K562 (cell line): ENCODE results near the gene XRRA1. TPM values are rescaled to one million over a fixed set of nuclear protein-coding genes. Genes with fewer than 3 reads are reported as not detected.

Source experiments
- GATAD2A ChIP-seq: fragments of 450-650 bp; IDR thresholded peaks from 2 replicates; pipeline ENCODE4 v1.6.1; 2017
- ILF3 ChIP-seq: fragments of 450-650 bp; IDR thresholded peaks from 2 replicates; pipeline ENCODE4 v1.6.1; 2018; ENCODE audit warnings: antibody characterized with exemption, mild to moderate bottlenecking, moderate library complexity, borderline replicate concordance
- KDM1A ChIP-seq, 2 experiments: fragments of 450-650 bp; IDR thresholded peaks; 2 replicates each; pipeline ENCODE4 v1.6.1; 2016; ENCODE audit warnings: mild to moderate bottlenecking in 2 of 2
- KLF10 ChIP-seq: fragments of 250-450 bp; sonication (Bioruptor Pico); IDR thresholded peaks from 2 replicates; pipeline ENCODE4 v1.6.1; 2021; ENCODE audit warnings: matching md5 sums
- MAFF ChIP-seq: IDR thresholded peaks from 2 replicates; pipeline ENCODE4 v1.6.1; 2012; ENCODE audit warnings: low read length, improper control_type of control experiment
- MECOM ChIP-seq: fragments of 250-450 bp; sonication (Bioruptor Pico); IDR thresholded peaks from 2 replicates; pipeline ENCODE4 v1.8.0; 2022; ENCODE audit warnings: inconsistent platforms
- NFIC ChIP-seq: fragments of 450-650 bp; IDR thresholded peaks from 2 replicates; pipeline ENCODE4 v1.6.1; 2017; ENCODE audit warnings: mild to moderate bottlenecking, inconsistent platforms
- POLR2H ChIP-seq: IDR thresholded peaks from 2 replicates; pipeline ENCODE4 v1.6.1; 2016; ENCODE audit warnings: missing genetic modification characterization, low read depth, mild to moderate bottlenecking, control low read depth, missing compliant biosample characterization, moderate library complexity
- PRMT5 ChIP-seq: sonication (generic); formaldehyde crosslinking; IDR thresholded peaks from 2 replicates; pipeline ENCODE4 v1.5.0; 2020; ENCODE audit warnings: missing genetic modification reagents
- SMAD4 ChIP-seq: fragments of 250-450 bp; sonication (Bioruptor Pico); conservative IDR thresholded peaks from 2 replicates; pipeline ENCODE4 v1.8.0; 2021; ENCODE audit warnings: inconsistent platforms, mild to moderate bottlenecking, moderate library complexity
- SRSF3 ChIP-seq: fragments of 200-400 bp; formaldehyde crosslinking; IDR thresholded peaks from 2 replicates; pipeline ENCODE4 v1.6.1; 2016; ENCODE audit warnings: mild to moderate bottlenecking, low read length, moderate library complexity; ENCODE audit not compliant: insufficient read depth
- ZBTB17 ChIP-seq: fragments of 450-650 bp; formaldehyde crosslinking; IDR thresholded peaks from 2 replicates; pipeline ENCODE4 v1.4.0; 2020; ENCODE audit warnings: mild to moderate bottlenecking
- ZNF316 ChIP-seq: fragments of 450-650 bp; IDR thresholded peaks from 2 replicates; pipeline ENCODE4 v1.6.1; 2016
- ZNF431 ChIP-seq: sonication (generic); formaldehyde crosslinking; IDR thresholded peaks from 2 replicates; pipeline ENCODE4 v1.8.0; 2022; ENCODE audit warnings: mild to moderate bottlenecking, missing genetic modification reagents
- ZNF507 ChIP-seq: conservative IDR thresholded peaks from 2 replicates; pipeline ENCODE4 v1.6.1; 2017; ENCODE audit warnings: missing genetic modification characterization, missing compliant biosample characterization
- ZNF561 ChIP-seq: fragments of 450-650 bp; formaldehyde crosslinking; conservative IDR thresholded peaks from 2 replicates; pipeline ENCODE4 v1.4.0; 2020; ENCODE audit warnings: mild to moderate bottlenecking, moderate library complexity
- polyA plus RNA-seq, 8 experiments: library from polyadenylated mRNA; depleted of rRNA in 4 of 8; stranded (reverse) in 5 of 8; unstranded in 3 of 8; fragments of >200 nt; fragmentation: Nextera tagmentation in 2 of 8; fragmentation: Illumina TruSeq in 1 of 8; extraction: Ambion mirVana in 2 of 8; extraction: Trizol in 1 of 8; gene quantifications; 2 replicates each; pipeline versions ENCODE4 v1.2.1 to v1.2.3, GENCODE V29; 2011 to 2014; ENCODE audit warnings: inconsistent platforms in 1 of 8, missing spikeins in 1 of 8
- total RNA-seq, 7 experiments: library from RNA; depleted of rRNA in 6 of 7; stranded (reverse); fragments of >200 nt in 6 of 7; fragmentation: Illumina TruSeq in 2 of 7; extraction: Trizol in 2 of 7; gene quantifications; 2 replicates each; pipeline versions ENCODE4 v1.2.1 to v1.2.3, GENCODE V29; 2011 to 2021; ENCODE audit warnings: low replicate concordance in 1 of 7
- TF ChIP-seq, protein P1 (sequence below): fragments of 250-450 bp; sonication (Bioruptor Pico); IDR thresholded peaks from 2 replicates; pipeline ENCODE4 v1.5.0; 2021
- TF ChIP-seq, protein P2 (sequence below): fragments of 250-450 bp; sonication (Bioruptor Pico); IDR thresholded peaks from 2 replicates; pipeline ENCODE4 v1.4.0; 2020
- TF ChIP-seq, protein P3 (sequence below), 2 experiments: fragments of 450-650 bp in 1 of 2; sonication (generic) in 1 of 2; formaldehyde crosslinking; conservative IDR thresholded peaks; 2 replicates each; pipeline versions ENCODE4 v1.4.0 to v1.8.1; 2020 to 2022; ENCODE audit warnings: mild to moderate bottlenecking in 1 of 2, missing genetic modification reagents in 1 of 2
- TF ChIP-seq, protein P4 (sequence below): fragments of 200-800 bp; sonication (Bioruptor generic); IDR thresholded peaks from 2 replicates; pipeline ENCODE4 v1.6.1; 2017; ENCODE audit warnings: missing genetic modification characterization, missing compliant biosample characterization

The XRRA1 gene
- total and polyA plus RNA-seq, 9 of the 15 experiments (the other 6 are each of a cell fraction or from before 2014, with no cell fraction given): 5.0 to 22.5 (median 16.0) TPM

DNA sequence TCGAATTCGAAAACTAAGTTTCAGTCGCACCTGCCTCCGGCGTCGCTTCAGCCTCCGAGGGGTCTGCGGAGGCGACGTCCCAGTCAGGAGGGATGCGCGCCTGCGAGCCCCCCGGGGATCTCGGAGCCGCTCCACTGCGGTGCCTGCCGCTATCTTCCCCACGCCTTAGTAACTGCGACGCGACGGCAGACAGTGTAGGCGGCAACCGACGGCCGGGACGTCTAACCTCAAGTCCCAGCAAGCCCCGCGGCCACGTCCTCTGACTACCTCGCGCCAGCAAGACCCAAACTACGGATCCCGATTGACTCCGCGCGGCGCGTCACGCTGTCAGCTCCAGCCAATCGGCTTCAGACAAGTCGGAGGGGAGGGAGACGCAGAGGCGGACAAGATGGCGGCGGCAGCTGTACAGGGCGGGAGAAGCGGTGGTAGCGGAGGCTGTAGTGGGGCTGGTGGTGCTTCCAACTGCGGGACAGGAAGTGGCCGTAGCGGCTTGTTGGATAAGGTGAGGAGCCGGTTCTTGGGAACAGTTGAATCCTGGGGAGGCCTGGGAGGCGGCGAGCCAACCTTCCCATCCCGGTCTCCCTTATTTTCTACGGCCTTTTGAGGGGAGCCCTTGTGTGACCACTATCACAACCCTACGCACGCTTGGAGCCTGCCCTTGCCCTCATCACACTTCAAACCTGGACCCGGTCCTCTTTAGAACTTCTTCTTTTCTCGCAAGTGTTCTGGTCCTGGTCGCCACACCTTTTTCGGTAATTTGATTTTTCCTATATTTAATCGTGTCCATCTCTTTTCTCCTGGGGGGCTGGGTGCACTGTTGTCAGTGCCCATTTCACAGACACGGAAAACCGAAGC lies at the start of gene XRRA1, which contains the start of gene SPCS2 (continued):
- TF ChIP-seq ZNF316: no peak
- TF ChIP-seq ZNF561 (CRISPR knock-in tag): no peak
- TF ChIP-seq ILF3: no peak
- peak; percentile 83 for TF ChIP-seq POLR2H (tag)
- no peak for TF ChIP-seq ZNF507 (tag)
- TF ChIP-seq GATAD2A: 0 out of 2 replicates have a peak, but pooled peaks have one; percentile 10
- TF ChIP-seq ZNF431 (CRISPR knock-in tag): no peak
- no peak for TF ChIP-seq KLF10 (CRISPR knock-in tag)
- TF ChIP-seq KDM1A (IDR thresholded peaks at IDR 0.05): no peak
- TF ChIP-seq MAFF: no peak
- TF ChIP-seq, protein P1, sequence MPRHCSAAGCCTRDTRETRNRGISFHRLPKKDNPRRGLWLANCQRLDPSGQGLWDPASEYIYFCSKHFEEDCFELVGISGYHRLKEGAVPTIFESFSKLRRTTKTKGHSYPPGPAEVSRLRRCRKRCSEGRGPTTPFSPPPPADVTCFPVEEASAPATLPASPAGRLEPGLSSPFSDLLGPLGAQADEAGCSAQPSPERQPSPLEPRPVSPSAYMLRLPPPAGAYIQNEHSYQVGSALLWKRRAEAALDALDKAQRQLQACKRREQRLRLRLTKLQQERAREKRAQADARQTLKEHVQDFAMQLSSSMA (CRISPR knock-in tag): no peak
- peak; percentile 96 for TF ChIP-seq NFIC
- no peak for TF ChIP-seq PRMT5
- no peak for TF ChIP-seq SRSF3
- TF ChIP-seq, protein P2, sequence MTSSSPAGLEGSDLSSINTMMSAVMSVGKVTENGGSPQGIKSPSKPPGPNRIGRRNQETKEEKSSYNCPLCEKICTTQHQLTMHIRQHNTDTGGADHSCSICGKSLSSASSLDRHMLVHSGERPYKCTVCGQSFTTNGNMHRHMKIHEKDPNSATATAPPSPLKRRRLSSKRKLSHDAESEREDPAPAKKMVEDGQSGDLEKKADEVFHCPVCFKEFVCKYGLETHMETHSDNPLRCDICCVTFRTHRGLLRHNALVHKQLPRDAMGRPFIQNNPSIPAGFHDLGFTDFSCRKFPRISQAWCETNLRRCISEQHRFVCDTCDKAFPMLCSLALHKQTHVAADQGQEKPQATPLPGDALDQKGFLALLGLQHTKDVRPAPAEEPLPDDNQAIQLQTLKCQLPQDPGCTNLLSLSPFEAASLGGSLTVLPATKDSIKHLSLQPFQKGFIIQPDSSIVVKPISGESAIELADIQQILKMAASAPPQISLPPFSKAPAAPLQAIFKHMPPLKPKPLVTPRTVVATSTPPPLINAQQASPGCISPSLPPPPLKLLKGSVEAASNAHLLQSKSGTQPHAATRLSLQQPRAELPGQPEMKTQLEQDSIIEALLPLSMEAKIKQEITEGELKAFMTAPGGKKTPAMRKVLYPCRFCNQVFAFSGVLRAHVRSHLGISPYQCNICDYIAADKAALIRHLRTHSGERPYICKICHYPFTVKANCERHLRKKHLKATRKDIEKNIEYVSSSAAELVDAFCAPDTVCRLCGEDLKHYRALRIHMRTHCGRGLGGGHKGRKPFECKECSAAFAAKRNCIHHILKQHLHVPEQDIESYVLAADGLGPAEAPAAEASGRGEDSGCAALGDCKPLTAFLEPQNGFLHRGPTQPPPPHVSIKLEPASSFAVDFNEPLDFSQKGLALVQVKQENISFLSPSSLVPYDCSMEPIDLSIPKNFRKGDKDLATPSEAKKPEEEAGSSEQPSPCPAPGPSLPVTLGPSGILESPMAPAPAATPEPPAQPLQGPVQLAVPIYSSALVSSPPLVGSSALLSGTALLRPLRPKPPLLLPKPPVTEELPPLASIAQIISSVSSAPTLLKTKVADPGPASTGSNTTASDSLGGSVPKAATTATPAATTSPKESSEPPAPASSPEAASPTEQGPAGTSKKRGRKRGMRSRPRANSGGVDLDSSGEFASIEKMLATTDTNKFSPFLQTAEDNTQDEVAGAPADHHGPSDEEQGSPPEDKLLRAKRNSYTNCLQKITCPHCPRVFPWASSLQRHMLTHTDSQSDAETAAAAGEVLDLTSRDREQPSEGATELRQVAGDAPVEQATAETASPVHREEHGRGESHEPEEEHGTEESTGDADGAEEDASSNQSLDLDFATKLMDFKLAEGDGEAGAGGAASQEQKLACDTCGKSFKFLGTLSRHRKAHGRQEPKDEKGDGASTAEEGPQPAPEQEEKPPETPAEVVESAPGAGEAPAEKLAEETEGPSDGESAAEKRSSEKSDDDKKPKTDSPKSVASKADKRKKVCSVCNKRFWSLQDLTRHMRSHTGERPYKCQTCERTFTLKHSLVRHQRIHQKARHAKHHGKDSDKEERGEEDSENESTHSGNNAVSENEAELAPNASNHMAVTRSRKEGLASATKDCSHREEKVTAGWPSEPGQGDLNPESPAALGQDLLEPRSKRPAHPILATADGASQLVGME: 0 out of 2 replicates have a peak, but pooled peaks have one; percentile 75
- TF ChIP-seq SMAD4 (CRISPR knock-in tag): peak; percentile 93
- TF ChIP-seq ZBTB17 (CRISPR knock-in tag): peak; percentile 75; the same call in 1 of the 2 replicates
- TF ChIP-seq, protein P3, sequence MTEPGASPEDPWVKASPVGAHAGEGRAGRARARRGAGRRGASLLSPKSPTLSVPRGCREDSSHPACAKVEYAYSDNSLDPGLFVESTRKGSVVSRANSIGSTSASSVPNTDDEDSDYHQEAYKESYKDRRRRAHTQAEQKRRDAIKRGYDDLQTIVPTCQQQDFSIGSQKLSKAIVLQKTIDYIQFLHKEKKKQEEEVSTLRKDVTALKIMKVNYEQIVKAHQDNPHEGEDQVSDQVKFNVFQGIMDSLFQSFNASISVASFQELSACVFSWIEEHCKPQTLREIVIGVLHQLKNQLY (CRISPR knock-in tag; conservative IDR thresholded peaks at IDR 0.05): no peak
- no peak for TF ChIP-seq MECOM (CRISPR knock-in tag)
- TF ChIP-seq, protein P4, sequence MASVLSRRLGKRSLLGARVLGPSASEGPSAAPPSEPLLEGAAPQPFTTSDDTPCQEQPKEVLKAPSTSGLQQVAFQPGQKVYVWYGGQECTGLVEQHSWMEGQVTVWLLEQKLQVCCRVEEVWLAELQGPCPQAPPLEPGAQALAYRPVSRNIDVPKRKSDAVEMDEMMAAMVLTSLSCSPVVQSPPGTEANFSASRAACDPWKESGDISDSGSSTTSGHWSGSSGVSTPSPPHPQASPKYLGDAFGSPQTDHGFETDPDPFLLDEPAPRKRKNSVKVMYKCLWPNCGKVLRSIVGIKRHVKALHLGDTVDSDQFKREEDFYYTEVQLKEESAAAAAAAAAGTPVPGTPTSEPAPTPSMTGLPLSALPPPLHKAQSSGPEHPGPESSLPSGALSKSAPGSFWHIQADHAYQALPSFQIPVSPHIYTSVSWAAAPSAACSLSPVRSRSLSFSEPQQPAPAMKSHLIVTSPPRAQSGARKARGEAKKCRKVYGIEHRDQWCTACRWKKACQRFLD (CRISPR knock-in tag): peak; percentile 76; the same call in 1 of the 2 replicates
